ENCODE measurements around the gene SUCLG2.

- TF ChIP-seq CTCF (optimal IDR thresholded peaks at IDR 0.05 in 1 of 3, IDR thresholded peaks at IDR 0.05 in 1 of 3, conservative IDR thresholded peaks at IDR 0.05 in 1 of 3; ENCODE audit: extremely low read depth in 1 of 3, insufficient read depth in 2 of 3, low read length in 3 of 3): no peak
- TF ChIP-seq EZH2 (IDR thresholded peaks at IDR 0.05; ENCODE audit: low read length): no peak
Observed at GRCh38 chr3:67470207-67470606, 184.2 kb downstream of the SUCLG2 start.
